Inflammatory macrophage treated with lipopolysaccharide for 1 hour (primary cell): ENCODE results near the gene TMC6.
"Not testable (repeated sequence)": the region's sequence is repeated elsewhere in the genome, so short reads cannot be mapped to it uniquely, and the experiment has no call there.

Source experiments
- DNase-seq, 2 donors: peaks; one replicate each; pipeline ENCODE4 v3.0.0-alpha.2; 2020 to 2022

TMC6 gene

GRCh38 chr17:78107976-78108725 lies 20.4 kb downstream of the TMC6 start:
- DNase-seq, result no peak

GRCh38 chr17:78107457-78107856 lies 21.1 kb downstream of the TMC6 start:
- DNase-seq, result no peak

- DNase-seq, result no peak
These were observed 22.3 kb downstream of the TMC6 start for GRCh38 chr17:78106211-78106610.

- DNase-seq, result no peak
These were observed 23.0 kb downstream of the TMC6 start for GRCh38 chr17:78105551-78105950.

- no peak for DNase-seq
These were observed 23.5 kb downstream of the TMC6 start for GRCh38 chr17:78105101-78105500.

- DNase-seq, result no peak
These were observed 24.0 kb downstream of the TMC6 start for GRCh38 chr17:78104540-78104941.

- no peak for DNase-seq
These were observed 25.2 kb downstream of the TMC6 start for GRCh38 chr17:78103311-78103710.

- no peak for DNase-seq
These were observed 27.0 kb downstream of the TMC6 start for GRCh38 chr17:78101542-78101941.

GRCh38 chr17:78101112-78101511 lies 27.4 kb downstream of the TMC6 start:
- DNase-seq, result peak in 1 of 2 donors; percentile 8

GRCh38 chr17:78096093-78096492 lies 32.5 kb downstream of the TMC6 start:
- no peak for DNase-seq

GRCh38 chr17:78095035-78095434 lies 33.5 kb downstream of the TMC6 start:
- DNase-seq, result no peak

GRCh38 chr17:78092794-78093324 lies 35.7 kb downstream of the TMC6 start:
- no peak for DNase-seq

GRCh38 chr17:78089576-78090281 lies 38.8 kb downstream of the TMC6 start:
- peak; percentile 58 to 72 for DNase-seq

GRCh38 chr17:78088529-78088928 lies 40.0 kb downstream of the TMC6 start:
- DNase-seq, result peak in 1 of 2 donors; percentile 12

GRCh38 chr17:78086740-78087139 lies 41.8 kb downstream of the TMC6 start:
- DNase-seq, result no peak

- DNase-seq, result no peak
These were observed 45.6 kb downstream of the TMC6 start for GRCh38 chr17:78082988-78083387.

GRCh38 chr17:78082355-78082872 lies 46.1 kb downstream of the TMC6 start:
- peak; percentile 23 to 50 for DNase-seq

- no peak for DNase-seq
These were observed 47.0 kb downstream of the TMC6 start for GRCh38 chr17:78081551-78081950.

GRCh38 chr17:78079253-78079652 lies 49.3 kb downstream of the TMC6 start:
- DNase-seq, result no peak

- DNase-seq, result no peak
These were observed 53.0 kb downstream of the TMC6 start for GRCh38 chr17:78075545-78075944.

- no peak for DNase-seq
These were observed 53.5 kb downstream of the TMC6 start for GRCh38 chr17:78075011-78075410.

- DNase-seq, result no peak
These were observed 55.6 kb downstream of the TMC6 start for GRCh38 chr17:78072961-78073360.

- DNase-seq, result no peak
These were observed 58.9 kb downstream of the TMC6 start for GRCh38 chr17:78069695-78070094.

- not testable (repeated sequence) for DNase-seq
These were observed 61.6 kb downstream of the TMC6 start for GRCh38 chr17:78066976-78067375.
